Neural crest cell (in vitro differentiated cells): ENCODE results near the gene RABGAP1L. TPM values are rescaled to one million over a fixed set of nuclear protein-coding genes. Genes with fewer than 3 reads are reported as not detected.
A peak's percentile ranks its signal among the peaks of the same experiment; 100 is the strongest.
"Not testable (repeated sequence)": the region's sequence is repeated elsewhere in the genome, so short reads cannot be mapped to it uniquely, and the experiment has no call there.

Experiments
- DNase-seq: peaks from one replicate; pipeline ENCODE4 v3.0.0; 2021; ENCODE audit warnings: low read depth, mixed read lengths, low spot score
- H3K27ac Mint-ChIP-seq: one replicate; pipeline ENCODE4 v1.8.0; 2021; ENCODE audit warnings: mild to moderate bottlenecking, mixed read lengths; ENCODE audit not compliant: unreplicated experiment
- H3K27me3 Mint-ChIP-seq: 2 replicates; pipeline ENCODE4 v1.8.0; 2021; ENCODE audit warnings: low read depth, mild to moderate bottlenecking, mixed read lengths
- H3K36me3 Mint-ChIP-seq: 2 replicates; pipeline ENCODE4 v1.8.0; 2021; ENCODE audit warnings: low read depth, mild to moderate bottlenecking, mixed read lengths
- H3K4me1 Mint-ChIP-seq: 2 replicates; pipeline ENCODE4 v1.8.0; 2021; ENCODE audit warnings: mixed read lengths
- H3K4me3 Mint-ChIP-seq: one replicate; pipeline ENCODE4 v1.8.0; 2021; ENCODE audit warnings: mild to moderate bottlenecking, mixed read lengths
- H3K9me3 Mint-ChIP-seq: 2 replicates; pipeline ENCODE4 v1.8.0; 2021; ENCODE audit warnings: mixed read lengths
- CTCF ChIP-seq: fragments of 200-600 bp; sonication (generic); conservative IDR thresholded peaks from 2 replicates; pipeline ENCODE4 v1.5.0; 2021; ENCODE audit warnings: antibody characterized with exemption, mild to moderate bottlenecking
- total RNA-seq: library from RNA; stranded (reverse); gene quantifications from 2 replicates; pipeline ENCODE4 v1.2.1, GENCODE V29; 2021

Gene RABGAP1L
- total RNA-seq, 1 donor from 2014 or later = 25.6 TPM

GRCh38 chr1:175019524-175019923 is 860.2 kb downstream of the RABGAP1L start:
- Mint-ChIP-seq H3K27me3 (no peaks in the 10 kb centered on the region), H3K9me3 (peaks cover 3% of the 10 kb centered on the region), H3K4me1 (peaks cover 21% of the 10 kb centered on the region)

DNA sequence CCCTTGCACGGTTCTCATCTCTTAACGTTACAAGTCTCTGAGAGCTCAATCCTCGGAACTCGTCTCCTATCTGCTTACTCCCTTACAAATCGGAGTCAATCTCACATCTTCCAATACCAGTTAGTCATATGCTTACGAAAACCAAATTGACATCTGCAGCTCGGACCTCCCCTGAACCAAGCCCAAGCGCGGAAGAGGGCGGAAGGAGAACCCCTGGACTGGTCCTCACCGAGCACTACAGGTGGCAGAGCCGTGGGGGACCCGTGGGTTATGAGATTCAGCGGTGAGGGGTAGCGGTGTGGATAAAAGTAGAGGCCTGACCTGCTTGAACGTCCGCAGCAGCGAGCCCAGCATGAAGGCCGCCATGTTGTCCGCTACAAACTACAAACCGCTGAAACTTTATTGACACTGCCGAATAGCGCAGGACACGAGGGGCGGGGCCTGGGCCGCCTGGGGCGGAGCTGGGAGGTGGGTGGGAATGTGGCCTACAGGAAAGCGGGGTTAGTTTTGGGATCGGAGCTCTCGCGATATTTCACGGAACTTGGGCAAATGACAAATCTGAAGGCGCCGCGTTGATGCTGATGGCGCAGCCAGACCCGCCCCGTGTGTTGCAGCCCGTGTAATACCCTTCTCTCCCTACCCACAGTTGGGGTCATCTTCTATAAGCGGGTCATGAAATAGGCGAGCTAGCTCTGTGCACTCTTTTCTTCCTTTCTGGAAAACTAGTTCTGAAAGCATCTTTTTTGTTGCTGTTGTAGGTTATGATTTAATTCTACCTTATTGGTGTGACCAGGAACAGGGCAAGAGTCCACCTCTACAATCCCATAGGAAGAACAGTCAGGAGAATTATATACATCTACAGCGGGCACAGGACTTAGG is 864.0 kb downstream of the RABGAP1L start, which contains the start of gene MRPS14:
MRPS14 (minus strand) TSS at position 383 of the 879 bp plus-strand sequence; CDS start at position 366, 17 bp downstream.
- no peaks in the 10 kb centered on the region for H3K27me3 Mint-ChIP-seq
- H3K4me1 Mint-ChIP-seq = peaks cover 24% of the 10 kb centered on the region
- peaks cover 3% of the 10 kb centered on the region for H3K36me3 Mint-ChIP-seq
- H3K9me3 Mint-ChIP-seq = peaks cover 7% of the 10 kb centered on the region
- peak within 1 kb of the TSS; percentile 94 for H3K4me3 Mint-ChIP-seq
- peak within 1 kb of the TSS; percentile 85 for H3K27ac Mint-ChIP-seq
- no peak for TF ChIP-seq CTCF
- DNase-seq = peak; percentile 97

More at GRCh38 chr1:175019524-175019923, 860.2 kb downstream of the RABGAP1L start:
- Mint-ChIP-seq H3K4me3 (no peak overlapping the region), H3K36me3 (peaks cover 7% of the 10 kb centered on the region), H3K27ac (no peak overlapping the region)
- no peak for TF ChIP-seq CTCF
- DNase-seq = no peak

DNA sequence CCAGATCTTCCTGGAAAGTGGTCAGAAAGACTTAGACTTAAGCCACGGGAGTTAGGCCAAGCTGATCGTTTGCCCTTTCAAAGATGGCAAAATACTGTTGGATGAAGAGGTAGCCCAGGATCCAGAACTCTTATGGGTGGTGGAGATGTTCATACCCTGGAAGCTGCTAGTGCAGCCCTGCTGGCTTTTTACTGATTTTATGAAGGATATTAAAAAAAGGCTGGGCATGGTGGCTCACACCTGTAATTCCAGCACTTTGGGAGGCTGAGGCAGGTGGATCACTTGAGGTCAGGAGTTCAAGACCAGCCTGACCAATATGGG is 864.6 kb downstream of the RABGAP1L start:
- DNase-seq, H3K36me3 Mint-ChIP-seq, H3K9me3 Mint-ChIP-seq, H3K27me3 Mint-ChIP-seq: not testable (repeated sequence)
- Mint-ChIP-seq H3K27ac (peak overlapping the region; percentile 76), H3K4me1 (peaks cover 24% of the 10 kb centered on the region), H3K4me3 (peak overlapping the region; percentile 94)

DNA sequence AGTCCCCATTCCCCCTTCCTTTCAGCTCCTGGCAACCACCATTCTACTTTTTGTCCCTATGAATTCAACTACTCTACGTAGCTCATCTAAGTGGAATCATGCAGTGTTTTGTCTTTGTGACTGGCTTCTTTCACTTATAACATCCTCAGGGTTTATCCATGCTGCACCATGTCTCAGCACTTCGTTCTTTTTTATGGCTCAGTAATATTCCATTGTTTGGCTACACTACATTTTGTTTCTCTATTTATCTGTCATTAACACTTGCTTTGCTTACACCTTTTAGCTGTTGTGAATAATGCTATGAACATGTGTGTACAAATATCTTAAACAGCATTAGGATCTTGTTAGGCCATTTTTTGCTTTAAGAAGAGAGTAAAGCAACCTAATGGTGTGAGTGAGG is 865.5 kb downstream of the RABGAP1L start:
- Mint-ChIP-seq H3K36me3 (peaks cover 3% of the 10 kb centered on the region), H3K27ac (no peak overlapping the region), H3K4me3 (peak overlapping the region; percentile 72), H3K9me3 (peaks cover 7% of the 10 kb centered on the region), H3K4me1 (peaks cover 30% of the 10 kb centered on the region), H3K27me3 (no peaks in the 10 kb centered on the region)
- TF ChIP-seq CTCF = no peak
- no peak for DNase-seq

GRCh38 chr1:175033953-175034352 is 874.6 kb downstream of the RABGAP1L start:
- Mint-ChIP-seq H3K4me1 (peaks cover 18% of the 10 kb centered on the region), H3K27ac (no peak overlapping the region), H3K4me3 (no peak overlapping the region), H3K9me3 (no peaks in the 10 kb centered on the region), H3K36me3 (no peaks in the 10 kb centered on the region), H3K27me3 (no peaks in the 10 kb centered on the region)
- no peak for DNase-seq
- TF ChIP-seq CTCF = no peak

GRCh38 chr1:175034775-175035174 is 875.5 kb downstream of the RABGAP1L start:
- H3K27me3 Mint-ChIP-seq = no peaks in the 10 kb centered on the region
- H3K27ac Mint-ChIP-seq = no peak overlapping the region
- DNase-seq = no peak
- H3K4me3 Mint-ChIP-seq = no peak overlapping the region
- peaks cover 12% of the 10 kb centered on the region for H3K4me1 Mint-ChIP-seq
- no peak for TF ChIP-seq CTCF
- H3K9me3 Mint-ChIP-seq = no peaks in the 10 kb centered on the region
- no peaks in the 10 kb centered on the region for H3K36me3 Mint-ChIP-seq
